Measurements from ENCODE around the gene CAPZA1. TPM values are rescaled to one million over a fixed set of nuclear protein-coding genes. Genes with fewer than 3 reads are reported as not detected.

CAPZA1 gene
- total RNA-seq, 4 donors from 2014 or later = 131 to 236 (median 159) TPM

- DNase-seq (ENCODE audit: low spot score) (no peak), ATAC-seq (ENCODE audit: low FRiP score) (no peak)
- TF ChIP-seq, protein P1, sequence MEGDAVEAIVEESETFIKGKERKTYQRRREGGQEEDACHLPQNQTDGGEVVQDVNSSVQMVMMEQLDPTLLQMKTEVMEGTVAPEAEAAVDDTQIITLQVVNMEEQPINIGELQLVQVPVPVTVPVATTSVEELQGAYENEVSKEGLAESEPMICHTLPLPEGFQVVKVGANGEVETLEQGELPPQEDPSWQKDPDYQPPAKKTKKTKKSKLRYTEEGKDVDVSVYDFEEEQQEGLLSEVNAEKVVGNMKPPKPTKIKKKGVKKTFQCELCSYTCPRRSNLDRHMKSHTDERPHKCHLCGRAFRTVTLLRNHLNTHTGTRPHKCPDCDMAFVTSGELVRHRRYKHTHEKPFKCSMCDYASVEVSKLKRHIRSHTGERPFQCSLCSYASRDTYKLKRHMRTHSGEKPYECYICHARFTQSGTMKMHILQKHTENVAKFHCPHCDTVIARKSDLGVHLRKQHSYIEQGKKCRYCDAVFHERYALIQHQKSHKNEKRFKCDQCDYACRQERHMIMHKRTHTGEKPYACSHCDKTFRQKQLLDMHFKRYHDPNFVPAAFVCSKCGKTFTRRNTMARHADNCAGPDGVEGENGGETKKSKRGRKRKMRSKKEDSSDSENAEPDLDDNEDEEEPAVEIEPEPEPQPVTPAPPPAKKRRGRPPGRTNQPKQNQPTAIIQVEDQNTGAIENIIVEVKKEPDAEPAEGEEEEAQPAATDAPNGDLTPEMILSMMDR (IDR thresholded peaks at IDR 0.05) = no peak
These were observed 91.0 kb downstream of the CAPZA1 start for GRCh38 chr1:112710586-112710985.

GRCh38 chr1:112711041-112711440 lies 91.4 kb downstream of the CAPZA1 start:
- TF ChIP-seq, protein P1 (IDR thresholded peaks at IDR 0.05) = no peak

GRCh38 chr1:112711670-112712069 lies 92.0 kb downstream of the CAPZA1 start:
- TF ChIP-seq, protein P1 (IDR thresholded peaks at IDR 0.05) = no peak
- no peak for ATAC-seq (ENCODE audit: low FRiP score)
- DNase-seq (ENCODE audit: low spot score) = no peak

More at GRCh38 chr1:112711041-112711440, 91.4 kb downstream of the CAPZA1 start:
- ATAC-seq (ENCODE audit: low FRiP score) (no peak), DNase-seq (ENCODE audit: low spot score) (no peak)

- DNase-seq (ENCODE audit: low spot score) (no peak), ATAC-seq (ENCODE audit: low FRiP score) (no peak)
- TF ChIP-seq, protein P1 (IDR thresholded peaks at IDR 0.05) = no peak
These were observed 92.6 kb downstream of the CAPZA1 start for GRCh38 chr1:112712191-112712590.

DNA sequence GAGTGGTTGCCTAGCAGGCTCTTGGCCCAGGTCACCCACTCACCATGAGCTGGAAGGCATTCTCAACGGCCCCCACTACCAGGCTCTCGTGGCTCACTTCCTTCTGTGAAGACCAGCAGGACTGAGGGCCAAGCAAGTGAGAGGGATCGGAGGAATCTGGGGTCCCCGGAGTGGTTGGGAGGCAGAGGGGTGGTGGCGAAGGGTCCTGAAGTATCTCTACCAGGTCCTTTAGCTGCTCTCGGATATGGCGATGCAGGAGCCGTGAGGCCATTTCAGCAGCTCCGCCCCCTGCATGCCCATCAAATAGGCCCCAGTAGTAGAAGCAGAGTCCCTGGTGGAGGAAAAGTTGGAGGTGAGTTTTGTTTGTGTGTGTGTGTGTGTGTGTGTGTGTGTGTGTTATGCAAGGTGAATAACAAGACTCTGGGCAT lies 93.1 kb downstream of the CAPZA1 start:
- DNase-seq (ENCODE audit: low spot score) (no peak), ATAC-seq (ENCODE audit: low FRiP score) (no peak)
- TF ChIP-seq, protein P1 (IDR thresholded peaks at IDR 0.05) = no peak

DNA sequence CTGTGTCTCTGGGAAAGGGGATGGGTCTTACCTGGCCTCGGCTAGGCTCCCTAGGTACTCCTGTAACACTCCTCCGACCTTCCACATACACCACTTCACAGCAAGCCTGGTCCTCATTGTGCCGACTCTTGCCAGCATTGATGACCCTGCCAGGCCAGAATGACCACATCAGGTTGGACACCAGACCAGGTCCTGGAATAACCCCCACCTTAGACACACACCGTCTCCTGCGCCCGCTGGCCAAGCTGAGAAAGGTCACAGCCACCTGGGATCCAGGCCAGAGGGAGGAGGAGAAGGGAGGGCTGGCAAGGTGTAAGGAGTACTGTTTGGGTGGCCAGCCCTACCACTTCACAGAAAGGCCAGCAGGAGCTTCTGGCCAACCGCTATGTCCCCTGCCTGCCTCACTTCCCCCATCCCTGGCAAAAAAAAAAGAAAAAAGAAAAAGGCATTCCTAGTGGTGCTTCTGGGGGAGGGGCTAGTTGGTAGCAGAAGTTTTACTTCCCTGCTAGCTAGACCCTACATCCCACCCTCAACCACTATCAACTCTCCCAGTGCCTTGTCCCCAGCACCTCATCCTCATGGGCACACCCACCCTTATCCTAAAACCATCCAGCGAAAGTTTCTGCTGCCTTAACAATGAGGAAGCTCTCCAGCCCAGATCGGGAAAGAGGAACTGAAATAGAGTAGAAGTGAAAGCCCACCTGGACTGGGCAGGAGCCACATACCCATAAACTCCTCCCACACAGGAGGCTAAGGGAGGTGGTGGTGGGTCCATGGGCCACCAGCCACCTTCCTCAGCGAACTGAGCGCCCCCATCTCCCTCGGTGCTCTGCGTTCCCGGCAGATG lies 94.1 kb downstream of the CAPZA1 start:
- TF ChIP-seq, protein P1 (IDR thresholded peaks at IDR 0.05) = no peak
- no peak for DNase-seq (ENCODE audit: low spot score)

More for the DNA sequence above, 94.1 kb downstream of the CAPZA1 start:
- ATAC-seq (ENCODE audit: low FRiP score) = no peak

Data from omental fat pad (tissue), 4 donors.